Measurements from ENCODE around the gene TANGO2. TPM values are rescaled to one million over a fixed set of nuclear protein-coding genes. Genes with fewer than 3 reads are reported as not detected.

Gene TANGO2
- total and polyA plus RNA-seq, 9 of the 15 experiments (the other 6 are each of a cell fraction or from before 2014, with no cell fraction given) = 15.5 to 94.9 (median 70.1) TPM

DNA sequence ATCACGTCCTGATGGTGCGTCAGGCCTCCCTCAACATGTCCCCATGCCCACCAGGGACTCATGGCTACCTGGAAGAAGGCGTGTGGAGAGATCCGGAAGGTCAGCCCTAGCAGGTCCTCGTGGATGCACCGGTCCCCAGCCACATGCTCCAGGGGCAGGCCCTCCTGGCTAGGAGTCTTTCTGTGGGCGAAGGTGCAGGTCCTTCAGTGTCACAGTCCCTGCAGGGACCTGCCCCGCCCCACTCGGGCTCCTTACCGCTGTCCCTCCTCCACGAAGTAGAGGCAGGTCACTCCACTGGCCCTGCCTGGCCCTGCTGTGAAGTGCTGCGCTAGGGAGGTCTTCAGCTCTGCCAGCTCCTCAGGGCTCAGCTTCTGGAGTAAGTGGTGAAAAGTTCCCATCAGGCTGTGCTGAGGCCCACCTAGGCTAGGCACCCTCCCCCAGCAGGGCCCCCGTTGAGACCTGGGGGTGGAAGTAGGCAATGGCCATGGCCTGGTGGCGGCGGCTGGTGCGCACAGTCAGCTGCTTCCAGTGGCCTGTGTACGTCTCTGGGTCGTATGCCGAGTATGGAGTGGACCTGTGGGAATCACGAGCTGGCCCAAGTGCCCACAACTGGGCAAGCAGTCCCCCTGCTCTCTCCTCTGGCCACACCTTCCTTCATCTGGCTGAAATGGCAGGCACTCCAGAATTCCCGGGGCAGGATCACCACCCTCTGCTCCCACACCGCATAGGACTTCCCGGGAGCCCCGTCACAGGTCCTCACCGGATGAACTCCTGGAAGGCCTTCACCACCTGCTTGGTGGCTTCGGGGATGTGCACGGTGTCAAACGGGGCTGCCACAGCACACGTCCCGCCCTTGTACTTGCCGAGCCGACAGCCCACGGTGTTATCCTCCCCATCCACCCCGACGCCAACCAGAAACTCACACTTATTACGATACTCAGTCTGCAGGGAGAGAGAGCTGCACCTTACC lies 93.9 kb downstream of the TANGO2 start (continued):
- TF ChIP-seq, protein P1, sequence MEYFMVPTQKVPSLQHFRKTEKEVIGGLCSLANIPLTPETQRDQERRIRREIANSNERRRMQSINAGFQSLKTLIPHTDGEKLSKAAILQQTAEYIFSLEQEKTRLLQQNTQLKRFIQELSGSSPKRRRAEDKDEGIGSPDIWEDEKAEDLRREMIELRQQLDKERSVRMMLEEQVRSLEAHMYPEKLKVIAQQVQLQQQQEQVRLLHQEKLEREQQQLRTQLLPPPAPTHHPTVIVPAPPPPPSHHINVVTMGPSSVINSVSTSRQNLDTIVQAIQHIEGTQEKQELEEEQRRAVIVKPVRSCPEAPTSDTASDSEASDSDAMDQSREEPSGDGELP (CRISPR knock-in tag; IDR thresholded peaks at IDR 0.05; ENCODE audit: borderline replicate concordance) = no peak
- TF ChIP-seq RUNX1 (IDR thresholded peaks at IDR 0.05; ENCODE audit: low read depth) (no peak), SETDB1 (IDR thresholded peaks at IDR 0.05; ENCODE audit: low read length) (peak; percentile 54), PML (IDR thresholded peaks at IDR 0.05; ENCODE audit: low read length) (0 out of 2 replicates have a peak, but pooled peaks have one; percentile 18), CREB1 (IDR thresholded peaks at IDR 0.05) (0 out of 2 replicates have a peak, but pooled peaks have one; percentile 9), CREB1 (CRISPR knock-in tag; IDR thresholded peaks at IDR 0.05) (no peak), NR4A1 (CRISPR knock-in tag; IDR thresholded peaks at IDR 0.05) (peak; percentile 65; the same call in 1 of the 2 replicates), NR4A1 (tag; IDR thresholded peaks at IDR 0.05) (no peak), BACH1 (tag; IDR thresholded peaks at IDR 0.05) (no peak), ZNF165 (CRISPR knock-in tag; IDR thresholded peaks at IDR 0.05; ENCODE audit: borderline replicate concordance) (0 out of 2 replicates have a peak, but pooled peaks have one; percentile 39), SAFB (IDR thresholded peaks at IDR 0.05; ENCODE audit: borderline replicate concordance, low read depth, low read length) (no peak), POLR2G (IDR thresholded peaks at IDR 0.05; ENCODE audit: low read depth, low read length) (peak; percentile 24), ZBTB17 (CRISPR knock-in tag; IDR thresholded peaks at IDR 0.05) (0 out of 2 replicates have a peak, but pooled peaks have one; percentile 17), HIVEP1 (CRISPR knock-in tag; IDR thresholded peaks at IDR 0.05) (0 out of 2 replicates have a peak, but pooled peaks have one; percentile 19), PCBP2 (IDR thresholded peaks at IDR 0.05; ENCODE audit: low read depth, low read length, poor library complexity, severe bottlenecking) (no peak), CHD1 (IDR thresholded peaks at IDR 0.05; ENCODE audit: low read length) (peak; percentile 8), POLR2B (IDR thresholded peaks at IDR 0.05; ENCODE audit: low read depth, partially characterized antibody) (no peak), MYBL2 (IDR thresholded peaks at IDR 0.05; ENCODE audit: low read depth) (no peak), MYBL2 (CRISPR knock-in tag; IDR thresholded peaks at IDR 0.05; ENCODE audit: borderline replicate concordance) (no peak), ZNF57 (CRISPR knock-in tag; IDR thresholded peaks at IDR 0.05) (0 out of 2 replicates have a peak, but pooled peaks have one; percentile 10), XRCC5 (IDR thresholded peaks at IDR 0.05; ENCODE audit: low read depth, low read length) (no peak)
- TF ChIP-seq, protein P2, sequence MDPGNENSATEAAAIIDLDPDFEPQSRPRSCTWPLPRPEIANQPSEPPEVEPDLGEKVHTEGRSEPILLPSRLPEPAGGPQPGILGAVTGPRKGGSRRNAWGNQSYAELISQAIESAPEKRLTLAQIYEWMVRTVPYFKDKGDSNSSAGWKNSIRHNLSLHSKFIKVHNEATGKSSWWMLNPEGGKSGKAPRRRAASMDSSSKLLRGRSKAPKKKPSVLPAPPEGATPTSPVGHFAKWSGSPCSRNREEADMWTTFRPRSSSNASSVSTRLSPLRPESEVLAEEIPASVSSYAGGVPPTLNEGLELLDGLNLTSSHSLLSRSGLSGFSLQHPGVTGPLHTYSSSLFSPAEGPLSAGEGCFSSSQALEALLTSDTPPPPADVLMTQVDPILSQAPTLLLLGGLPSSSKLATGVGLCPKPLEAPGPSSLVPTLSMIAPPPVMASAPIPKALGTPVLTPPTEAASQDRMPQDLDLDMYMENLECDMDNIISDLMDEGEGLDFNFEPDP (CRISPR knock-in tag; IDR thresholded peaks at IDR 0.05) = no peak
- TF ChIP-seq, protein P3, sequence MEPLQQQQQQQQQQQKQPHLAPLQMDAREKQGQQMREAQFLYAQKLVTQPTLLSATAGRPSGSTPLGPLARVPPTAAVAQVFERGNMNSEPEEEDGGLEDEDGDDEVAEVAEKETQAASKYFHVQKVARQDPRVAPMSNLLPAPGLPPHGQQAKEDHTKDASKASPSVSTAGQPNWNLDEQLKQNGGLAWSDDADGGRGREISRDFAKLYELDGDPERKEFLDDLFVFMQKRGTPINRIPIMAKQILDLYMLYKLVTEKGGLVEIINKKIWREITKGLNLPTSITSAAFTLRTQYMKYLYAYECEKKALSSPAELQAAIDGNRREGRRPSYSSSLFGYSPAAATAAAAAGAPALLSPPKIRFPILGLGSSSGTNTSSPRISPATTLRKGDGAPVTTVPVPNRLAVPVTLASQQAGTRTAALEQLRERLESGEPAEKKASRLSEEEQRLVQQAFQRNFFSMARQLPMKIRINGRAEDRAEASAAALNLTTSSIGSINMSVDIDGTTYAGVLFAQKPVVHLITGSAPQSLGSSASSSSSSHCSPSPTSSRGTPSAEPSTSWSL (CRISPR knock-in tag; IDR thresholded peaks at IDR 0.05; ENCODE audit: borderline replicate concordance) = no peak; the same call in 1 of the 2 replicates
- TF ChIP-seq, protein P4, sequence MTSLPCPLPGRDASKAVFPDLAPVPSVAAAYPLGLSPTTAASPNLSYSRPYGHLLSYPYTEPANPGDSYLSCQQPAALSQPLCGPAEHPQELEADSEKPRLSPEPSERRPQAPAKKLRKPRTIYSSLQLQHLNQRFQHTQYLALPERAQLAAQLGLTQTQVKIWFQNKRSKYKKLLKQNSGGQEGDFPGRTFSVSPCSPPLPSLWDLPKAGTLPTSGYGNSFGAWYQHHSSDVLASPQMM (CRISPR knock-in tag; IDR thresholded peaks at IDR 0.05) = no peak

Measured in K562 (cell line).